Measurements from ENCODE around the gene PCED1A.

DNA sequence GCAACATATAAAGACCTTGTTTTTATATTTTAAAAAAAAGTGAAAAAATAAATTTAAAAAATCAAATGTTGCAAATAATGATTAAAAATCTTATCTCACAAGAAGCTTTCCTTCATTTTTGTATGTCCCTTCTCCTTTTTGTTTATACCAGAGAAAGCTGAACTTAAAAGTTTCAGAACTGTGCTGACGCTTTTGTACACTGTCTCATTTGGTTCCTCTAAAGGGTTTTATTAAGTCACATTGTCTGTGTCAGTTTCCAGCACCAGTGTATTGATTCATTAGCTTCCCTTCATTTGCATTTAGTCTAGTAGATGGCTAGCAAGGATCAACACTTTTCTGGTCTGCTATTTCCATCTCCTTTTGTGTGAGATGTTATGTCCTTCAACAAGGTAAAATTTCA is 6.7 kb downstream of the PCED1A start:
- TF ChIP-seq POLR2A (IDR thresholded peaks at IDR 0.05; ENCODE audit: low read depth, low read length), result no peak
- TF ChIP-seq POLR2AphosphoS5 (IDR thresholded peaks at IDR 0.05; ENCODE audit: low read depth, low read length), result no peak
- no peak for TF ChIP-seq PAX5 (IDR thresholded peaks at IDR 0.05; ENCODE audit: insufficient read depth, low read length, severe bottlenecking)

All from GM12891 (cell line).